Measurements from ENCODE around the gene DHRS3.

DHRS3 gene

GRCh38 chr1:12593621-12594066, 24.4 kb downstream of the DHRS3 start:
- Histone ChIP-seq H3K27me3 (ENCODE audit: control insufficient read depth, insufficient read depth, low read length) (peaks cover 50% of the 10 kb centered on the region), H3K9me3 (replicated peaks; ENCODE audit: low read length) (no peaks in the 10 kb centered on the region), H3K4me3 (ENCODE audit: low read length) (no peak overlapping the region), H3K9ac (ENCODE audit: low read depth, low read length) (no peak overlapping the region), H3K4me1 (ENCODE audit: control insufficient read depth, insufficient read depth, low read length) (peaks cover 37% of the 10 kb centered on the region), H3K36me3 (ENCODE audit: insufficient read depth, low read length) (no peaks in the 10 kb centered on the region), H3K4me2 (ENCODE audit: low read length) (no peak overlapping the region)

- H3K36me3 ChIP-seq (ENCODE audit: insufficient read depth, low read length) = no peaks in the 10 kb centered on the region
- H3K27me3 ChIP-seq (ENCODE audit: control insufficient read depth, insufficient read depth, low read length) = peaks cover 56% of the 10 kb centered on the region
- H3K4me3 ChIP-seq (ENCODE audit: low read length) = no peak overlapping the region
- no peak overlapping the region for H3K9ac ChIP-seq (ENCODE audit: low read depth, low read length)
- H3K9me3 ChIP-seq (replicated peaks; ENCODE audit: low read length) = no peaks in the 10 kb centered on the region
- H3K4me1 ChIP-seq (ENCODE audit: control insufficient read depth, insufficient read depth, low read length) = peaks cover 34% of the 10 kb centered on the region
- H3K4me2 ChIP-seq (ENCODE audit: low read length) = no peak overlapping the region
Observed at GRCh38 chr1:12592496-12592895, 25.5 kb downstream of the DHRS3 start.

GRCh38 chr1:12591267-12591938, 26.6 kb downstream of the DHRS3 start:
- H3K9me3 ChIP-seq (replicated peaks; ENCODE audit: low read length) = no peaks in the 10 kb centered on the region
- H3K36me3 ChIP-seq (ENCODE audit: insufficient read depth, low read length) = no peaks in the 10 kb centered on the region
- peaks cover 28% of the 10 kb centered on the region for H3K4me1 ChIP-seq (ENCODE audit: control insufficient read depth, insufficient read depth, low read length)
- peaks cover 56% of the 10 kb centered on the region for H3K27me3 ChIP-seq (ENCODE audit: control insufficient read depth, insufficient read depth, low read length)
- no peak overlapping the region for H3K4me3 ChIP-seq (ENCODE audit: low read length)
- no peak overlapping the region for H3K9ac ChIP-seq (ENCODE audit: low read depth, low read length)
- H3K4me2 ChIP-seq (ENCODE audit: low read length) = no peak overlapping the region

- H3K4me2 ChIP-seq (ENCODE audit: low read length) = no peak overlapping the region
- H3K4me1 ChIP-seq (ENCODE audit: control insufficient read depth, insufficient read depth, low read length) = peaks cover 15% of the 10 kb centered on the region
- no peaks in the 10 kb centered on the region for H3K36me3 ChIP-seq (ENCODE audit: insufficient read depth, low read length)
- no peaks in the 10 kb centered on the region for H3K9me3 ChIP-seq (replicated peaks; ENCODE audit: low read length)
- H3K9ac ChIP-seq (ENCODE audit: low read depth, low read length) = no peak overlapping the region
- H3K27me3 ChIP-seq (ENCODE audit: control insufficient read depth, insufficient read depth, low read length) = peaks cover 54% of the 10 kb centered on the region
- no peak overlapping the region for H3K4me3 ChIP-seq (ENCODE audit: low read length)
Observed at GRCh38 chr1:12588695-12589094, 29.3 kb downstream of the DHRS3 start.

- no peak overlapping the region for H3K9ac ChIP-seq (ENCODE audit: low read depth, low read length)
- H3K4me1 ChIP-seq (ENCODE audit: control insufficient read depth, insufficient read depth, low read length) = peaks cover 10% of the 10 kb centered on the region
- no peaks in the 10 kb centered on the region for H3K36me3 ChIP-seq (ENCODE audit: insufficient read depth, low read length)
- H3K4me2 ChIP-seq (ENCODE audit: low read length) = no peak overlapping the region
- no peak overlapping the region for H3K4me3 ChIP-seq (ENCODE audit: low read length)
- peaks cover 50% of the 10 kb centered on the region for H3K27me3 ChIP-seq (ENCODE audit: control insufficient read depth, insufficient read depth, low read length)
- H3K9me3 ChIP-seq (replicated peaks; ENCODE audit: low read length) = no peaks in the 10 kb centered on the region
Observed at GRCh38 chr1:12587981-12588640, 29.9 kb downstream of the DHRS3 start.

- Histone ChIP-seq H3K27me3 (ENCODE audit: control insufficient read depth, insufficient read depth, low read length) (peaks cover 43% of the 10 kb centered on the region), H3K9me3 (replicated peaks; ENCODE audit: low read length) (no peaks in the 10 kb centered on the region), H3K4me1 (ENCODE audit: control insufficient read depth, insufficient read depth, low read length) (peaks cover 7% of the 10 kb centered on the region), H3K4me3 (ENCODE audit: low read length) (no peak overlapping the region), H3K36me3 (ENCODE audit: insufficient read depth, low read length) (no peaks in the 10 kb centered on the region), H3K4me2 (ENCODE audit: low read length) (no peak overlapping the region), H3K9ac (ENCODE audit: low read depth, low read length) (no peak overlapping the region)
Observed at GRCh38 chr1:12585951-12586942, 31.8 kb downstream of the DHRS3 start.

- Histone ChIP-seq H3K4me3 (ENCODE audit: low read length) (no peak overlapping the region), H3K4me2 (ENCODE audit: low read length) (no peak overlapping the region), H3K27me3 (ENCODE audit: control insufficient read depth, insufficient read depth, low read length) (peaks cover 41% of the 10 kb centered on the region), H3K4me1 (ENCODE audit: control insufficient read depth, insufficient read depth, low read length) (no peaks in the 10 kb centered on the region), H3K9ac (ENCODE audit: low read depth, low read length) (no peak overlapping the region), H3K36me3 (ENCODE audit: insufficient read depth, low read length) (no peaks in the 10 kb centered on the region), H3K9me3 (replicated peaks; ENCODE audit: low read length) (no peaks in the 10 kb centered on the region)
Observed at GRCh38 chr1:12585536-12585935, 32.5 kb downstream of the DHRS3 start.

GRCh38 chr1:12584900-12585525, 33.0 kb downstream of the DHRS3 start:
- no peak overlapping the region for H3K9ac ChIP-seq (ENCODE audit: low read depth, low read length)
- H3K27me3 ChIP-seq (ENCODE audit: control insufficient read depth, insufficient read depth, low read length) = peaks cover 40% of the 10 kb centered on the region
- H3K36me3 ChIP-seq (ENCODE audit: insufficient read depth, low read length) = no peaks in the 10 kb centered on the region
- H3K4me2 ChIP-seq (ENCODE audit: low read length) = no peak overlapping the region
- H3K9me3 ChIP-seq (replicated peaks; ENCODE audit: low read length) = no peaks in the 10 kb centered on the region
- no peak overlapping the region for H3K4me3 ChIP-seq (ENCODE audit: low read length)
- H3K4me1 ChIP-seq (ENCODE audit: control insufficient read depth, insufficient read depth, low read length) = peaks cover 4% of the 10 kb centered on the region

- Histone ChIP-seq H3K36me3 (ENCODE audit: insufficient read depth, low read length) (no peaks in the 10 kb centered on the region), H3K4me3 (ENCODE audit: low read length) (no peak overlapping the region), H3K27me3 (ENCODE audit: control insufficient read depth, insufficient read depth, low read length) (peaks cover 36% of the 10 kb centered on the region), H3K4me2 (ENCODE audit: low read length) (no peak overlapping the region), H3K9ac (ENCODE audit: low read depth, low read length) (no peak overlapping the region), H3K9me3 (replicated peaks; ENCODE audit: low read length) (no peaks in the 10 kb centered on the region), H3K4me1 (ENCODE audit: control insufficient read depth, insufficient read depth, low read length) (peaks cover 9% of the 10 kb centered on the region)
Observed at GRCh38 chr1:12583484-12583883, 34.5 kb downstream of the DHRS3 start.

- Histone ChIP-seq H3K4me1 (ENCODE audit: control insufficient read depth, insufficient read depth, low read length) (peaks cover 9% of the 10 kb centered on the region), H3K27me3 (ENCODE audit: control insufficient read depth, insufficient read depth, low read length) (peaks cover 36% of the 10 kb centered on the region), H3K4me2 (ENCODE audit: low read length) (no peak overlapping the region), H3K9ac (ENCODE audit: low read depth, low read length) (no peak overlapping the region), H3K36me3 (ENCODE audit: insufficient read depth, low read length) (no peaks in the 10 kb centered on the region), H3K4me3 (ENCODE audit: low read length) (no peak overlapping the region), H3K9me3 (replicated peaks; ENCODE audit: low read length) (no peaks in the 10 kb centered on the region)
Observed at GRCh38 chr1:12582649-12583048, 35.4 kb downstream of the DHRS3 start.

- no peak overlapping the region for H3K4me3 ChIP-seq (ENCODE audit: low read length)
- H3K36me3 ChIP-seq (ENCODE audit: insufficient read depth, low read length) = no peaks in the 10 kb centered on the region
- H3K27me3 ChIP-seq (ENCODE audit: control insufficient read depth, insufficient read depth, low read length) = peaks cover 45% of the 10 kb centered on the region
- peaks cover 9% of the 10 kb centered on the region for H3K4me1 ChIP-seq (ENCODE audit: control insufficient read depth, insufficient read depth, low read length)
- H3K4me2 ChIP-seq (ENCODE audit: low read length) = no peak overlapping the region
- H3K9ac ChIP-seq (ENCODE audit: low read depth, low read length) = no peak overlapping the region
- H3K9me3 ChIP-seq (replicated peaks; ENCODE audit: low read length) = no peaks in the 10 kb centered on the region
Observed at GRCh38 chr1:12581179-12581578, 36.8 kb downstream of the DHRS3 start.

Measured in skeletal muscle satellite cell (primary cell).